Aorta (tissue), 5 donors: ENCODE measurements around the gene OR2M5. TPM values are rescaled to one million over a fixed set of nuclear protein-coding genes. Genes with fewer than 3 reads are reported as not detected.

Source experiments
- ATAC-seq: fragments of 200-7000 bp; cut with Tn5 transposase; one replicate; pipeline ENCODE4 v1.9.1; 2022; ENCODE audit warnings: moderate library complexity; ENCODE audit not compliant: low FRiP score
- DNase-seq, 2 donors: peaks; one replicate each; pipeline ENCODE4 v3.0.0-alpha.2; 2020
- H3K27ac ChIP-seq, 2 donors: one replicate each; pipeline ENCODE4 v1.5.1; 2013; ENCODE audit warnings: low read length in 2 of 2, mild to moderate bottlenecking in 2 of 2, moderate library complexity in 2 of 2, control low read depth in 1 of 2, inconsistent platforms in 1 of 2, low read depth in 1 of 2
- H3K27me3 ChIP-seq, 2 donors: one replicate each; pipeline ENCODE4 v1.6.1; 2013; ENCODE audit warnings: control low read depth in 1 of 2, low read length in 1 of 2, mild to moderate bottlenecking in 1 of 2, moderate library complexity in 1 of 2; ENCODE audit not compliant: insufficient read depth in 2 of 2, control insufficient read depth in 1 of 2
- H3K36me3 ChIP-seq, 2 donors: one replicate each; pipeline ENCODE4 v1.6.1; 2013; ENCODE audit warnings: control low read depth in 1 of 2, low read length in 1 of 2, mild to moderate bottlenecking in 1 of 2; ENCODE audit not compliant: insufficient read depth in 2 of 2, control insufficient read depth in 1 of 2
- H3K4me1 ChIP-seq, 2 donors: one replicate each; pipeline ENCODE4 v1.6.1; 2013; ENCODE audit warnings: low read length in 2 of 2, control low read depth in 1 of 2, mild to moderate bottlenecking in 1 of 2, moderate library complexity in 1 of 2; ENCODE audit not compliant: insufficient read depth in 2 of 2, control insufficient read depth in 1 of 2
- H3K4me3 ChIP-seq, 2 donors: one replicate each; pipeline ENCODE4 v1.5.1; 2013; ENCODE audit warnings: low read length in 2 of 2, control low read depth in 1 of 2, mild to moderate bottlenecking in 1 of 2
- H3K9me3 ChIP-seq: one replicate; pipeline ENCODE4 v1.6.1; 2013; ENCODE audit warnings: mild to moderate bottlenecking, low read length; ENCODE audit not compliant: control insufficient read depth
- WGBS, 2 donors: extraction: QIAGEN DNeasy Blood & Tissue Kit; methylation state at CpG; one replicate each; pipeline ENCODE4 v1.1.7; 2013; 5-methylcytosine and 5-hydroxymethylcytosine counted together
- intact Hi-C, 2 donors: fragments of 100-400 bp; cut with DNase I; formaldehyde crosslinking; loops; one replicate each; pipeline versions ENCODE4 v1.14.2 to v1.15.0; 2022
- long read RNA-seq, 2 donors: library from polyadenylated mRNA; unstranded; transcript quantifications; one replicate each; pipeline ENCODE4 v2.0.0, GENCODE V29; 2020 to 2021
- polyA plus RNA-seq, 2 donors: library from polyadenylated mRNA; stranded (reverse); fragments of 200-250 nt; gene quantifications; one replicate each; pipeline ENCODE4 v1.2.3, GENCODE V29; 2013
- total RNA-seq, 2 donors: library from RNA; stranded (reverse); fragmentation: NEBNext Ultra II Directional; extraction: Animal tissue kit (Norgen Biotek cat#: 25700); gene quantifications; one replicate each; pipeline ENCODE4 v1.2.1, GENCODE V29; 2021
- donor health status: healthy with polysubstance abuse.
- donor health status: Bipolar disorder and iron deficiency.
- donor health status: DM: no; HTN: no; CAD: no.
- donor health status: DM: no; HTN: no; CAD: no.
- donor health status: DM: yes; HTN: yes; CAD: no.

OR2M5 gene, protein sequence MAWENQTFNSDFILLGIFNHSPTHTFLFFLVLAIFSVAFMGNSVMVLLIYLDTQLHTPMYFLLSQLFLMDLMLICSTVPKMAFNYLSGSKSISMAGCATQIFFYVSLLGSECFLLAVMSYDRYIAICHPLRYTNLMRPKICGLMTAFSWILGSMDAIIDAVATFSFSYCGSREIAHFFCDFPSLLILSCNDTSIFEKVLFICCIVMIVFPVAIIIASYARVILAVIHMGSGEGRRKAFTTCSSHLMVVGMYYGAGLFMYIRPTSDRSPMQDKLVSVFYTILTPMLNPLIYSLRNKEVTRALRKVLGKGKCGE
- total RNA-seq (not detected), polyA plus RNA-seq (not detected)
- long read RNA-seq, donor 1 = 0 reads
- long read RNA-seq, donor 2 = 0 reads

DNA sequence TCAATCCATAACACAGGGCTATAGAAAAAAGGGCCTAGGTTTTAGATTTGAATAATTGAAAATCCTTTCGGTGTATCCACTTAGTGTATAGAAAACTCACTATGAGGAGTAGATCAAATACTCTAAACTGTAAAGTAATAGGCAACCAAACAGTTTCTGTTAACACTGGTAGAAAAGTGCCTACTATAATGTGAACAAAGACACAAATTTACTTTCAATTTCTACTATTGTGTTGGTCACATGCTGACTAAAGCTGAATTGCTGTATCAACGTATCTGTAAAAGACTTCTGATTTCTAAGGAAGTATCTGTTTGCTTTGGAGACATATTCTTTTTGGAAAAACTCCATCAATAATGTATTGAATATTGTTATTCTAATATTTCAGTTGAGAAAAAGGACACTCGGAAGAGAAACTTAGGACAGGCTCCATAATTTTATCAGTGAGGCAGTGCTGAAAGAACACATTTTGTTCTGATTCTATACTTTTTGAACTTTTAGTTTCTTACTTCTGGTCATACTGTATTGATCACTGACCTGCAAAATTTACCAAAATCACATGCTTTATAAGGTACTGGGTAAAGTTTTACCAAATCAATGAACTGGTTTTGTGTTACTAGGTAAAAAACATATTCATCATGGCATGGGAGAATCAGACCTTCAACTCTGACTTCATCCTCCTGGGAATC lies at the start of gene OR2M5:
OR2M5 (plus strand) TSS at position 636 of the 686 bp plus-strand sequence; CDS start at position 636, 0 bp downstream.
- Histone ChIP-seq H3K27ac (no peak within 1 kb of the TSS), H3K36me3 (no peaks in the 10 kb centered on the region), H3K4me1 (no peaks in the 10 kb centered on the region), H3K27me3 (no peaks in the 10 kb centered on the region), H3K4me3 (no peak within 1 kb of the TSS), H3K9me3 (no peaks in the 10 kb centered on the region)
- ATAC-seq = no peak
- WGBS, 2 donors = 79 to 81% methylated on average over 3 of the region's 3 CpGs
- DNase-seq = no peak
- intact Hi-C loops = no loop called here

DNA sequence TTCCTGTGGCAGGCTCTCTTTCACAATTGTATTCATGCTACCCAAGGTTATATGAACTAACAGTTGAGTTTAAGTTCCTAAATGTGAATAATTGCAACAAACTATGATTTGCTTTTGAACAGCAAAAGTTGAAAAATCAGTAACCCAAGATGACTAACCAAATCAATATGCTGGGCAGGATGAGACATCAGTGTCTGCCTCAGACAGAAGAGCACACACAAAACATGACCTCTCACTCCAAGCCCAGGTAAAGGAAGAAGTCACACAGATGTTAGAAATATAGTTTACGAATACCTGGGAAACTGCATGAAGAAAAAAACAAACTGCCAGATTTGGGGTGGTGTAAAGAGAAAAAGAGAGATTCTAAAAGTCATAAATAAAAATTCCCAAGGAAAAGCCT lies 46.4 kb upstream of the OR2M5 start:
- intact Hi-C loops = no loop called here
- Histone ChIP-seq H3K27ac (no peak overlapping the region), H3K27me3 (no peaks in the 10 kb centered on the region), H3K4me1 (no peaks in the 10 kb centered on the region), H3K4me3 (no peak overlapping the region), H3K36me3 (no peaks in the 10 kb centered on the region), H3K9me3 (no peaks in the 10 kb centered on the region)
- no peak for ATAC-seq
- DNase-seq = no peak
- 71 to 72% methylated on average over 1 of the region's 1 CpG for WGBS, 2 donors

DNA sequence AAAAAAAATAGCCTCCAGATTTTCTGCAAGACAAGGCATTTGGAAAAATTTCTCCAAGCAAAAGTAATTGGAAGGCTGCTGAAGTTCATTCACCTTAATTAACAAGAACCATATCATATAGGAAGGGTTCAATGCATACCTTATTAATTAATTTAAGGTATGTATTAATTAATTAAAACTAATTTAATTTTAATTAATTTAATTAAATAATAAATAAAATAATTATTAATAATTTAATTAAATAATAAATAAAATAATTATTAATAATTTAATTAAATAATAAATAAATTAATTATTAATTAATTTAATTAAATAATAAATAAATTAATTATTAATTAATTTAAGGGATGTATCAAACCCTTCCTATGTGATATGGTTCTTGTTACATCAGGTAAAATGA lies 42.1 kb upstream of the OR2M5 start:
- Histone ChIP-seq H3K36me3 (no peaks in the 10 kb centered on the region), H3K9me3 (no peaks in the 10 kb centered on the region), H3K4me3 (no peak overlapping the region), H3K27ac (no peak overlapping the region), H3K4me1 (no peaks in the 10 kb centered on the region), H3K27me3 (no peaks in the 10 kb centered on the region)
- DNase-seq = no peak
- ATAC-seq = no peak
- intact Hi-C loops = no loop called here

DNA sequence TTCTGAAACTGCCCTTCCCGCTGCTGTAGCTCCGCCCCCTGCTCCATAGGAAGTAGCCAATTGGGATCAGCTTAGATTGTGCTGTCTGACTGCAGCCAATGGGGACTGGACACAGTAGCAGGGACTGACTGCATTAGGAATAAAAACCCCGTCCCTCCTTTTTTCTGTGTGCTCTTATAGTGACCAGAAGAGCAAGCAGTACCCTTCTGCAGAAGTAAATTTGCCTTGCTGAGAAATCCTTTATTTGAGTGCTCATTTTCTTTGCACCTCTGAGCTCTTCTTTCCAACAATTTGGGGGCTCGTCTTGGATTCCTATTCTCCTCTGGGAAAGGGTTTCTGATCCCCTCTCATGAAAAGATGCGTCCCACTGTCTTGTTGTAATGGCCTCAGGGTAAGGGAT lies 33.8 kb upstream of the OR2M5 start:
- no peaks in the 10 kb centered on the region for H3K36me3 ChIP-seq
- ATAC-seq (no peak), DNase-seq (no peak)
- 60 to 80% methylated on average over 5 of the region's 5 CpGs for WGBS, 2 donors
- intact Hi-C loops = no loop called here
- no peak overlapping the region for H3K27ac ChIP-seq
- no peaks in the 10 kb centered on the region for H3K4me1 ChIP-seq
- H3K9me3 ChIP-seq = peaks cover 7% of the 10 kb centered on the region
- H3K4me3 ChIP-seq = no peak overlapping the region
- no peaks in the 10 kb centered on the region for H3K27me3 ChIP-seq

DNA sequence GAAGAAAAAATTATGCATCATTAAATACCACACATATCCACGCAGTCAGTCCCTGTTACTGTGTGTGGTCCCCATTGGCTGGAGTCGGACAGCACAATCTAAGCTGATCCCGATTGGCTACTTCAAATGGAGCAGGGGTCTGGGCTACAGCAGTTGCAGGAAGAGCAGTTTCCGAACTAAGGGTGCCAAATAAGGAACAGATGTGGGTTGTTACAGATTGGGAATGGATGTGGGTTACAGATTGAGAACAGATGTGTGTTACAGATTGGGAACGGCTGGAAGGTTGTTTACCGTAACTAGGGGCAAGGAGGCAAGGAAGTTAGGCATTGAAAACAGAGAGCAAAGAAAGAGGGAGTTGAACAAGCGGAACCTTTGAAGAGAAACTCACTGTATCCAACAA lies 30.1 kb upstream of the OR2M5 start:
- Histone ChIP-seq H3K9me3 (peaks cover 8% of the 10 kb centered on the region), H3K36me3 (no peaks in the 10 kb centered on the region), H3K4me3 (no peak overlapping the region), H3K27ac (no peak overlapping the region), H3K27me3 (no peaks in the 10 kb centered on the region), H3K4me1 (no peaks in the 10 kb centered on the region)
- WGBS, 2 donors = 52 to 74% methylated on average over 7 of the region's 7 CpGs
- intact Hi-C loops = no loop called here
- ATAC-seq (no peak), DNase-seq (no peak)

DNA sequence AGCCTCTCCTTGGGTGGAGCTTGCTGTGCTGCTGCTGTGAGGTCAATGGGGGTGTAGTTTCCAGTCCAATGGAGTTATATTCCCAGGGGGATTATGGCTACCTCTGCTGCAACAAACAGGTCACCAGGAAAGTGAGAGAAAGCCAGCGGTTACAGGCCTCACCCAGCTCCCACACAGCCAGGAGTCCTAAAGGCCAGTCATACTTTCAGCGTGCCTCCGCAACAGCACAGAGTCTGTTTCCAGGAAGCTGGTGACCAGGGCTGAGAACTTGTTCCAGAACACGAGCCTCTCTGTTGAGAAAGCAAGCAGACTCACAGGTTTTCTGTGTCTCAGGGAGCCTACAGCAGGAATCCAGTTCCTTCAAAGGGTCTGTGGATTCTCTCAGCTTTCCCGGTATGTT lies 17.3 kb upstream of the OR2M5 start:
- H3K27ac ChIP-seq = no peak overlapping the region
- H3K27me3 ChIP-seq = no peaks in the 10 kb centered on the region
- ATAC-seq (no peak), DNase-seq (no peak)
- intact Hi-C loops = no loop called here
- 81 to 84% methylated on average over 5 of the region's 5 CpGs for WGBS, 2 donors
- peaks cover 3% of the 10 kb centered on the region for H3K9me3 ChIP-seq
- no peak overlapping the region for H3K4me3 ChIP-seq
- no peaks in the 10 kb centered on the region for H3K36me3 ChIP-seq
- no peaks in the 10 kb centered on the region for H3K4me1 ChIP-seq

DNA sequence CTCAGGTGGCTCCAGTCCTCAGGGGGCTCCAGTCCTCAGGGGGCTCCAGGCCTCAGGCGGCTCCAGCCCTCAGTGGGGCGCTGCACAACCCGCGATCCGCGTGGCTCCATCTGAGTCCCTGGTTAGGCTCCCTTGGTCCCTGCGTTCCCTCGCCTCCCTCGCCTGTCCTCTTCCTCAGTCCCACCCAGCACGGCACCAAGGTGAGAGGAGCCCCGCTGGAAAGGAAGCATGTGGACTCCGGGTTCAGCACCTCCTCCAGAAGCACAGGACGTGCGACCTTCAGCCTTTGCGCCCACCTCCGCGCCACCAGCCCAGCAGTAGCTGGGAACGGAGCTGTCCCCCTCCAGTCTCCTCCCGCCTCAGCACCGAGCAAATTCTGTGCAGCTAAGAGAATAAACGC lies 8.1 kb upstream of the OR2M5 start:
- Histone ChIP-seq H3K9me3 (no peaks in the 10 kb centered on the region), H3K4me1 (no peaks in the 10 kb centered on the region), H3K27me3 (no peaks in the 10 kb centered on the region), H3K27ac (no peak overlapping the region), H3K4me3 (no peak overlapping the region), H3K36me3 (no peaks in the 10 kb centered on the region)
- 71 to 80% methylated on average over 20 to 21 of the region's 21 CpGs for WGBS, 2 donors
- ATAC-seq (no peak), DNase-seq (no peak)
- intact Hi-C loops = no loop called here

DNA sequence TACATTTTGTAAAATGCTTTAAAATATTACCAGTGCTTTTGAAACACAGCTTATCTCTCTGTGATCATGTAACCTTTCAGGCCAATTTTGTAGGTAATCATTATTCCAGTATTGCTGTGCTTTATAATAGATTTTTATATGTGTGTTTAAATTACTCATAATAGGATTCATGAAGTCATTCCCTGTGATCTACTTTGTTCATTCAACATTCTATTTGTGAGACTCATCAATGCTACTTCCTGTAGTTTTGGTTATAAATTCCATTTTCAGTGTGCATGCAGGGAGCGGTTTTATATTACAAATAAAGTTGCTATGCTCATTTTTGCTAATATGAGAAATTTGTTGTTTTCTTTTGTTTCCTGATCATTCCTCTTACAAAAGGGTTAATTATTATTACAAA lies 4.1 kb upstream of the OR2M5 start:
- no peak for ATAC-seq
- intact Hi-C loops = no loop called here
- WGBS, 2 donors = 75 to 76% methylated on average over 1 of the region's 1 CpG
- Histone ChIP-seq H3K4me3 (no peak overlapping the region), H3K9me3 (no peaks in the 10 kb centered on the region), H3K27ac (no peak overlapping the region), H3K36me3 (no peaks in the 10 kb centered on the region), H3K27me3 (no peaks in the 10 kb centered on the region), H3K4me1 (no peaks in the 10 kb centered on the region)
- no peak for DNase-seq

DNA sequence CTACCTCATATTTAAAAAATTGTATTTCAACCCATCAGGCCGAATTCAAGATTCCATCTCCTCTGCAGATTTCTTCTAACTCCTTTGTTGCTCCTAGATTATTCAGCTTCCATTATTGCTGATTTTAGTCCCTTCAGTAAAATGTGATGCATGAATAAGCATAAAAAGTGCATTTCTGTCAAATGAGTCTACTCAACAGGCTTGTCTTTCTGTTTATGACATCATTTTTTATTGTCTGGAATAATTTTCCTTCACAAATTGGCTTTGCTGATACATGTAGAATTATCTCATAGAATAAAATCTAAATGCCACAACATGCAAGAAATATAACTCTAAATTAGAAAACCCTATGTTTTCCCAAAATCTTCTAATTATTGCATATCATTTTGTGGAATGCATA lies 1.6 kb upstream of the OR2M5 start:
- ATAC-seq = no peak
- 46 to 49% methylated on average over 1 of the region's 1 CpG for WGBS, 2 donors
- intact Hi-C loops = no loop called here

More for the DNA sequence above, 1.6 kb upstream of the OR2M5 start:
- no peaks in the 10 kb centered on the region for H3K36me3 ChIP-seq
- no peaks in the 10 kb centered on the region for H3K9me3 ChIP-seq
- no peak for DNase-seq
- no peak overlapping the region for H3K4me3 ChIP-seq
- no peaks in the 10 kb centered on the region for H3K4me1 ChIP-seq
- no peak overlapping the region for H3K27ac ChIP-seq
- H3K27me3 ChIP-seq = no peaks in the 10 kb centered on the region
